Measurements from ENCODE around the gene OR2L5. TPM values are rescaled to one million over a fixed set of nuclear protein-coding genes. Genes with fewer than 3 reads are reported as not detected.

Gene OR2L5
- polyA plus RNA-seq, 1 experiment = not detected

GRCh38 chr1:248045209-248045608 is 31.7 kb downstream of the OR2L5 start:
- Histone ChIP-seq H3K27me3 (ENCODE audit: control insufficient read depth, insufficient read depth, low read length) (no peaks in the 10 kb centered on the region), H3K36me3 (ENCODE audit: control insufficient read depth, insufficient read depth, low read length) (no peaks in the 10 kb centered on the region), H3K4me3 (ENCODE audit: low read depth, low read length) (no peak overlapping the region)
- POLR2A ChIA-PET = no interaction called here
- CTCF ChIA-PET = no interaction called here
- no peak for DNase-seq (ENCODE audit: low read depth)
- no peak for TF ChIP-seq CTCF (IDR thresholded peaks at IDR 0.05; ENCODE audit: insufficient read depth, low read depth, low read length)

- H3K36me3 ChIP-seq (ENCODE audit: control insufficient read depth, insufficient read depth, low read length) = no peaks in the 10 kb centered on the region
- no peak for TF ChIP-seq CTCF (IDR thresholded peaks at IDR 0.05; ENCODE audit: insufficient read depth, low read depth, low read length)
- CTCF ChIA-PET = no interaction called here
- no peak within 1 kb of the TSS for H3K4me3 ChIP-seq (ENCODE audit: low read depth, low read length)
- H3K27me3 ChIP-seq (ENCODE audit: control insufficient read depth, insufficient read depth, low read length) = no peaks in the 10 kb centered on the region
- POLR2A ChIA-PET = no interaction called here
- no peak for DNase-seq (ENCODE audit: low read depth)
Observed at GRCh38 chr1:248046536-248046935, 33.1 kb downstream of the OR2L5 start, which contains the start of gene OR2L3. Gene OR2L3, plus strand, starts transcription at chr1:248046836. Its CDS starts 13,846 bp downstream, at chr1:248060682.

- Histone ChIP-seq H3K27me3 (ENCODE audit: control insufficient read depth, insufficient read depth, low read length) (no peaks in the 10 kb centered on the region), H3K36me3 (ENCODE audit: control insufficient read depth, insufficient read depth, low read length) (no peaks in the 10 kb centered on the region), H3K4me3 (ENCODE audit: low read depth, low read length) (no peak overlapping the region)
- CTCF ChIA-PET = no interaction called here
- no peak for DNase-seq (ENCODE audit: low read depth)
- TF ChIP-seq CTCF (IDR thresholded peaks at IDR 0.05; ENCODE audit: insufficient read depth, low read depth, low read length) = no peak
- POLR2A ChIA-PET = no interaction called here
Observed at GRCh38 chr1:248047008-248047407, 33.5 kb downstream of the OR2L5 start.

- POLR2A ChIA-PET = no interaction called here
- no peak overlapping the region for H3K4me3 ChIP-seq (ENCODE audit: low read depth, low read length)
- no peaks in the 10 kb centered on the region for H3K36me3 ChIP-seq (ENCODE audit: control insufficient read depth, insufficient read depth, low read length)
- DNase-seq (ENCODE audit: low read depth) = no peak
- TF ChIP-seq CTCF (IDR thresholded peaks at IDR 0.05; ENCODE audit: insufficient read depth, low read depth, low read length) = no peak
- no peaks in the 10 kb centered on the region for H3K27me3 ChIP-seq (ENCODE audit: control insufficient read depth, insufficient read depth, low read length)
- CTCF ChIA-PET = no interaction called here
Observed at GRCh38 chr1:248054671-248055070, 41.2 kb downstream of the OR2L5 start.

- H3K27me3 ChIP-seq (ENCODE audit: control insufficient read depth, insufficient read depth, low read length) = no peaks in the 10 kb centered on the region
- ChIA-PET POLR2A (no interaction called here), CTCF (no interaction called here)
- DNase-seq (ENCODE audit: low read depth) = no peak
- no peaks in the 10 kb centered on the region for H3K36me3 ChIP-seq (ENCODE audit: control insufficient read depth, insufficient read depth, low read length)
- TF ChIP-seq CTCF (IDR thresholded peaks at IDR 0.05; ENCODE audit: insufficient read depth, low read depth, low read length) = no peak
- no peak overlapping the region for H3K4me3 ChIP-seq (ENCODE audit: low read depth, low read length)
Observed at GRCh38 chr1:248055261-248055660, 41.8 kb downstream of the OR2L5 start.

Data from BJ (cell line).